DOHH2 (cell line): Measurements from ENCODE around the gene ESRRB.

Source experiments
- H3F3A ChIP-seq: fragments of 200-600 bp; sonication (generic), shearing (Covaris generic); 2 replicates; pipeline ENCODE4 v1.6.0; 2016; ENCODE audit warnings: antibody characterized with exemption, mild to moderate bottlenecking; ENCODE audit not compliant: control insufficient read depth, insufficient read depth
- H3K27ac ChIP-seq: fragments of 200-600 bp; sonication (generic); 2 replicates; pipeline ENCODE4 v1.5.1; 2014; ENCODE audit warnings: low read depth, mild to moderate bottlenecking, low read length, moderate library complexity
- H3K27me3 ChIP-seq: fragments of 200-600 bp; sonication (generic); 2 replicates; pipeline ENCODE4 v1.6.1; 2014; ENCODE audit warnings: mild to moderate bottlenecking, low read length, mixed read lengths; ENCODE audit not compliant: control insufficient read depth
- H3K36me3 ChIP-seq: fragments of 200-600 bp; sonication (generic); 2 replicates; pipeline ENCODE4 v1.6.1; 2014; ENCODE audit warnings: mild to moderate bottlenecking, low read length, moderate library complexity, mixed read lengths; ENCODE audit not compliant: control insufficient read depth
- H3K4me1 ChIP-seq: fragments of 200-600 bp; sonication (generic); 2 replicates; pipeline ENCODE4 v1.6.1; 2014; ENCODE audit warnings: mild to moderate bottlenecking, low read length, mixed read lengths; ENCODE audit not compliant: control insufficient read depth
- H3K4me2 ChIP-seq: fragments of 200-600 bp; sonication (generic); 2 replicates; pipeline ENCODE4 v1.6.0; 2014; ENCODE audit warnings: mild to moderate bottlenecking, low read length, moderate library complexity
- H3K4me3 ChIP-seq: fragments of 200-600 bp; sonication (generic); 2 replicates; pipeline ENCODE4 v1.5.1; 2014; ENCODE audit warnings: mild to moderate bottlenecking, low read length, mixed read lengths
- H3K79me2 ChIP-seq: fragments of 200-600 bp; sonication (generic); 2 replicates; pipeline ENCODE4 v1.6.1; 2014; ENCODE audit warnings: mild to moderate bottlenecking, low read length, mixed read lengths; ENCODE audit not compliant: control insufficient read depth
- H3K9me2 ChIP-seq: fragments of 200-600 bp; sonication (generic); replicated peaks from 2 replicates; pipeline ENCODE4 v1.6.1; 2014; ENCODE audit warnings: mild to moderate bottlenecking, low read length, mixed read lengths; ENCODE audit not compliant: control insufficient read depth
- H3K9me3 ChIP-seq: fragments of 200-600 bp; sonication (generic); 2 replicates; pipeline ENCODE4 v1.6.1; 2014; ENCODE audit warnings: antibody characterized with exemption, low read length, mixed read lengths; ENCODE audit not compliant: control insufficient read depth, insufficient read depth
- H4K20me1 ChIP-seq: fragments of 200-600 bp; sonication (generic); 2 replicates; pipeline ENCODE4 v1.6.0; 2014; ENCODE audit warnings: low read depth, mild to moderate bottlenecking, antibody characterized with exemption, low read length, moderate library complexity; ENCODE audit not compliant: control insufficient read depth, insufficient read depth
- EZH2phosphoT487 ChIP-seq: fragments of 200-600 bp; sonication (generic); IDR thresholded peaks from 2 replicates; pipeline ENCODE4 v1.6.1; 2017; ENCODE audit warnings: borderline replicate concordance, mild to moderate bottlenecking, antibody characterized with exemption, low read length, moderate library complexity, mixed read lengths
- TF ChIP-seq, protein P1 (sequence below): fragments of 200-600 bp; sonication (generic); IDR thresholded peaks from one replicate; pipeline ENCODE4 v1.5.1; 2014; ENCODE audit warnings: antibody characterized with exemption, mild to moderate bottlenecking, low read depth, low read length; ENCODE audit not compliant: poor library complexity, severe bottlenecking

ESRRB gene

DNA sequence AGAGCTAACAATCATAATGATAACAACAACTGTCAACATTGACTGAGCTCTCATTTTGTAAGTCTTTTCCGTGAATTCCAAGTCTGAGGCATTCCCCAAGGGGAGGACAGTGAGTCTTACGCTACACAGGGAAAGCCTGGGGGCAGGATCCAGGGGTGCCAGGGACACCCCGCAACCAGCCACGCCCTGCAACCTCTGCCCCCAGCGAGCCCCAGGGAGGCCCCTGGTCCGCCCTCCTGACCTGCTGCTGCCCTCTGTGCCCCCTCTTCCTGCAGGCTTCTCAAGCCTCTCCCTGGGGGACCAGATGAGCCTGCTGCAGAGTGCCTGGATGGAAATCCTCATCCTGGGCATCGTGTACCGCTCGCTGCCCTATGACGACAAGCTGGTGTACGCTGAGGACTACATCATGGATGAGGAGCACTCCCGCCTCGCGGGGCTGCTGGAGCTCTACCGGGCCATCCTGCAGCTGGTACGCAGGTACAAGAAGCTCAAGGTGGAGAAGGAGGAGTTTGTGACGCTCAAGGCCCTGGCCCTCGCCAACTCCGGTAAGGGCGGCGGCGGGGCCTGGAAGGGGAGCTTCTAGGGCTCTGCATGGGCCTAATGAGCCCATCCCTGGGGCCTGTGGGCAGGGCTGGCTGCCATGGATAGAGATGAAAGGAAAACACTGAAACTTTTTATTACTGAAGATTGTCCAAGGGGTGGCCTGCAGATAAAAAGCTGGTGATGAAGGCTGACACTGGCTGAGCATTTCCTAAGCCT is 115.4 kb downstream of the ESRRB start:
- H3K36me3 ChIP-seq = no peaks in the 10 kb centered on the region
- H3K9me3 ChIP-seq = no peaks in the 10 kb centered on the region
- TF ChIP-seq, protein P1, sequence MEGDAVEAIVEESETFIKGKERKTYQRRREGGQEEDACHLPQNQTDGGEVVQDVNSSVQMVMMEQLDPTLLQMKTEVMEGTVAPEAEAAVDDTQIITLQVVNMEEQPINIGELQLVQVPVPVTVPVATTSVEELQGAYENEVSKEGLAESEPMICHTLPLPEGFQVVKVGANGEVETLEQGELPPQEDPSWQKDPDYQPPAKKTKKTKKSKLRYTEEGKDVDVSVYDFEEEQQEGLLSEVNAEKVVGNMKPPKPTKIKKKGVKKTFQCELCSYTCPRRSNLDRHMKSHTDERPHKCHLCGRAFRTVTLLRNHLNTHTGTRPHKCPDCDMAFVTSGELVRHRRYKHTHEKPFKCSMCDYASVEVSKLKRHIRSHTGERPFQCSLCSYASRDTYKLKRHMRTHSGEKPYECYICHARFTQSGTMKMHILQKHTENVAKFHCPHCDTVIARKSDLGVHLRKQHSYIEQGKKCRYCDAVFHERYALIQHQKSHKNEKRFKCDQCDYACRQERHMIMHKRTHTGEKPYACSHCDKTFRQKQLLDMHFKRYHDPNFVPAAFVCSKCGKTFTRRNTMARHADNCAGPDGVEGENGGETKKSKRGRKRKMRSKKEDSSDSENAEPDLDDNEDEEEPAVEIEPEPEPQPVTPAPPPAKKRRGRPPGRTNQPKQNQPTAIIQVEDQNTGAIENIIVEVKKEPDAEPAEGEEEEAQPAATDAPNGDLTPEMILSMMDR = no peak
- TF ChIP-seq EZH2phosphoT487 = no peak
- H3K27me3 ChIP-seq = no peaks in the 10 kb centered on the region
- H3K79me2 ChIP-seq = no peaks in the 10 kb centered on the region
- no peak overlapping the region for H3K27ac ChIP-seq
- H3K4me2 ChIP-seq = no peak overlapping the region
- H3K4me3 ChIP-seq = no peak overlapping the region
- no peaks in the 10 kb centered on the region for H3K9me2 ChIP-seq
- H3F3A ChIP-seq = no peaks in the 10 kb centered on the region
- no peaks in the 10 kb centered on the region for H3K4me1 ChIP-seq
- H4K20me1 ChIP-seq = no peaks in the 10 kb centered on the region

GRCh38 chr14:76495983-76496382 is 120.0 kb downstream of the ESRRB start:
- Histone ChIP-seq H3K4me3 (no peak overlapping the region), H3K9me3 (no peaks in the 10 kb centered on the region), H3K27me3 (no peaks in the 10 kb centered on the region), H3K9me2 (no peaks in the 10 kb centered on the region), H4K20me1 (no peaks in the 10 kb centered on the region), H3K4me2 (no peak overlapping the region), H3F3A (no peaks in the 10 kb centered on the region), H3K27ac (no peak overlapping the region), H3K4me1 (no peaks in the 10 kb centered on the region), H3K79me2 (no peaks in the 10 kb centered on the region), H3K36me3 (no peaks in the 10 kb centered on the region)
- TF ChIP-seq, protein P1 = no peak
- TF ChIP-seq EZH2phosphoT487 = no peak

DNA sequence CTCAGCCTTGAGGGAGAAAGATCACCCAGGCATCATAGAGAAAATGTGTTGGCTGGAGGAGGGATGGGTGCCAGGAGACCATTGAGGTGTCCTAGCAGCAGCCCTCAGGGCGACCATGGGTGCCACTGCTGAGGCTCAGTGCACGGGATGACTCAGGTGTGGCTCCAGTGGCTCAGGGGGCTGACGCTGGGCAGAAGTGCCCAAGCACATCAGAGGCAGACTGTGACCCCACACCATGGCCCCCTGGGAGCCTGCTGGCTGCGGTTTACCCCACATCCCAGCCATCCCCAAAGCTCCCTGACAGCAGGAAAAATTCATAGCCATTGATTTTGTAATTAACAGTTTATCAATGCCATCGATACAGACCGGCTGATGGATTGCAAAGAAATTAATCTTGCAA is 120.7 kb downstream of the ESRRB start:
- Histone ChIP-seq H3K9me2 (no peaks in the 10 kb centered on the region), H4K20me1 (no peaks in the 10 kb centered on the region), H3K27ac (no peak overlapping the region), H3F3A (no peaks in the 10 kb centered on the region), H3K79me2 (no peaks in the 10 kb centered on the region), H3K27me3 (no peaks in the 10 kb centered on the region), H3K9me3 (no peaks in the 10 kb centered on the region), H3K36me3 (no peaks in the 10 kb centered on the region), H3K4me1 (no peaks in the 10 kb centered on the region), H3K4me2 (no peak overlapping the region), H3K4me3 (no peak overlapping the region)
- TF ChIP-seq, protein P1 = no peak
- TF ChIP-seq EZH2phosphoT487 = no peak
